A549 (cell line): ENCODE data around the gene BORCS6. TPM values are rescaled to one million over a fixed set of nuclear protein-coding genes. Genes with fewer than 3 reads are reported as not detected.

Experiments used
- ATAC-seq, 2 experiments: fragments of 200-7000 bp in 1 of 2; fragments of >200 bp in 1 of 2; cut with Nextera tagmentation in 1 of 2; cut with Tn5 transposase in 1 of 2; 3 replicates each; pipeline versions ENCODE4 v1.8.0 to v1.9.1; 2018 to 2020; ENCODE audit warnings: mild to moderate bottlenecking in 1 of 2, moderate library complexity in 1 of 2
- CTCF ChIA-PET: fragments of 300-600 bp; sonication (Branson Sonifier 250); formaldehyde crosslinking; extraction: SDS; loops from one replicate; lab custom pipeline; 2021; ENCODE audit warnings: antibody characterized with exemption, inconsistent platforms; lab: Yijun Ruan, JAX
- POLR2A ChIA-PET: fragments of 350-600 bp; formaldehyde crosslinking; extraction: SDS; loops from one replicate; lab custom pipeline; 2021; ENCODE audit warnings: antibody characterized with exemption, inconsistent platforms; lab: Yijun Ruan, JAX
- DNase-seq, 2 experiments: peaks; one replicate each; pipeline versions ENCODE4 v3.0.0 to v3.0.0-alpha.2; 2011 to 2016; ENCODE audit warnings: low read depth in 1 of 2, low spot score in 1 of 2
- FAIRE-seq: peaks from 2 replicates; lab custom pipeline; 2011; peaks lifted over from hg19 to GRCh38; lab: Jason Lieb, UNC
- H3K27ac ChIP-seq, 2 experiments: fragments of >200 bp; sonication (Bioruptor Twin); formaldehyde crosslinking; 3 replicates each; pipeline ENCODE4 v1.5.1; 2016 to 2017
- H3K4me1 ChIP-seq: fragments of >200 bp; sonication (Bioruptor Twin); formaldehyde crosslinking; 3 replicates; pipeline ENCODE4 v1.6.1; 2016
- H3K4me2 ChIP-seq: fragments of >200 bp; sonication (Bioruptor Twin); formaldehyde crosslinking; 3 replicates; pipeline ENCODE4 v1.6.1; 2016
- H3K4me3 ChIP-seq: fragments of >200 bp; sonication (Bioruptor Twin); formaldehyde crosslinking; 3 replicates; pipeline ENCODE4 v1.5.1; 2016
- H3K9me3 ChIP-seq: fragments of >200 bp; sonication (Bioruptor Twin); formaldehyde crosslinking; 3 replicates; pipeline ENCODE4 v1.6.1; 2016
- CBX2 ChIP-seq: fragments of 200-600 bp; sonication (generic); IDR thresholded peaks from 2 replicates; pipeline ENCODE4 v1.6.1; 2016; ENCODE audit warnings: low read depth, mild to moderate bottlenecking, borderline replicate concordance
- CEBPB ChIP-seq, 2 experiments: fragments of >200 bp in 1 of 2; sonication (Bioruptor Twin) in 1 of 2; formaldehyde crosslinking in 1 of 2; IDR thresholded peaks; 2 replicates each; pipeline ENCODE4 v1.6.1; 2012 to 2016
- EHF ChIP-seq: fragments of 250-450 bp; sonication (Bioruptor Pico); IDR thresholded peaks from 2 replicates; pipeline ENCODE4 v1.5.0; 2020; ENCODE audit warnings: mild to moderate bottlenecking
- EP300 ChIP-seq, 2 experiments: fragments of >200 bp; sonication (Bioruptor Twin); formaldehyde crosslinking; IDR thresholded peaks; 2 replicates in 1 of 2; 3 replicates in 1 of 2; pipeline ENCODE4 v1.6.1; 2016 to 2017
- FOXS1 ChIP-seq: fragments of 250-450 bp; sonication (Bioruptor Pico); IDR thresholded peaks from 2 replicates; pipeline ENCODE4 v1.5.0; 2020; ENCODE audit warnings: mild to moderate bottlenecking, moderate library complexity
- GATA3 ChIP-seq: IDR thresholded peaks from 2 replicates; pipeline ENCODE4 v1.6.1; 2012; ENCODE audit warnings: borderline replicate concordance
- HOXA7 ChIP-seq: fragments of 250-450 bp; sonication (Bioruptor Pico); IDR thresholded peaks from 2 replicates; pipeline ENCODE4 v1.5.0; 2020; ENCODE audit warnings: mild to moderate bottlenecking, moderate library complexity
- KDM5A ChIP-seq: fragments of 200-600 bp; sonication (generic); IDR thresholded peaks from 2 replicates; pipeline ENCODE4 v1.6.1; 2016; ENCODE audit warnings: antibody characterized with exemption, mild to moderate bottlenecking
- MAFK ChIP-seq: fragments of 450-650 bp; IDR thresholded peaks from 2 replicates; pipeline ENCODE4 v1.6.1; 2014; ENCODE audit not compliant: partially characterized antibody
- MAZ ChIP-seq: fragments of 150-350 bp; IDR thresholded peaks from 2 replicates; pipeline ENCODE4 v1.6.1; 2014; ENCODE audit warnings: antibody characterized with exemption, low read depth, low read length, borderline replicate concordance
- NFE2L2 ChIP-seq: fragments of 150-350 bp; conservative IDR thresholded peaks from 2 replicates; pipeline ENCODE4 v1.6.1; 2014; ENCODE audit warnings: low read length
- NPAS2 ChIP-seq: fragments of 250-450 bp; sonication (Bioruptor Pico); IDR thresholded peaks from 2 replicates; pipeline ENCODE4 v1.8.0; 2022; ENCODE audit warnings: mild to moderate bottlenecking, moderate library complexity, borderline replicate concordance
- NR3C1 ChIP-seq: fragments of >200 bp; sonication (Bioruptor Twin); formaldehyde crosslinking; IDR thresholded peaks from 3 replicates; pipeline ENCODE4 v1.6.1; 2017
- RAD21 ChIP-seq, 2 experiments: fragments of >200 bp in 1 of 2; sonication (Bioruptor Twin) in 1 of 2; formaldehyde crosslinking in 1 of 2; IDR thresholded peaks in 1 of 2; conservative IDR thresholded peaks in 1 of 2; 2 replicates in 1 of 2; 3 replicates in 1 of 2; pipeline ENCODE4 v1.6.1; 2012 to 2018; ENCODE audit warnings: inconsistent platforms in 1 of 2
- RNF2 ChIP-seq: fragments of 200-600 bp; sonication (generic); IDR thresholded peaks from 2 replicates; pipeline ENCODE4 v1.6.1; 2016; ENCODE audit warnings: low read depth, mild to moderate bottlenecking, antibody characterized with exemption, moderate library complexity, borderline replicate concordance
- SREBF2 ChIP-seq: fragments of 450-650 bp; IDR thresholded peaks from 2 replicates; pipeline ENCODE4 v1.6.1; 2014; ENCODE audit warnings: mild to moderate bottlenecking, moderate library complexity
- TFCP2L1 ChIP-seq: fragments of 250-450 bp; sonication (Bioruptor Pico); IDR thresholded peaks from 2 replicates; pipeline ENCODE4 v1.5.0; 2021; ENCODE audit warnings: mild to moderate bottlenecking
- ZC3H11A ChIP-seq: fragments of 450-650 bp; IDR thresholded peaks from 2 replicates; pipeline ENCODE4 v1.6.1; 2014; ENCODE audit warnings: antibody characterized with exemption, mild to moderate bottlenecking
- ZFP36 ChIP-seq: fragments of 450-650 bp; IDR thresholded peaks from 2 replicates; pipeline ENCODE4 v1.6.1; 2014; ENCODE audit warnings: borderline replicate concordance; ENCODE audit not compliant: partially characterized antibody
- ZSCAN20 ChIP-seq: fragments of 250-450 bp; sonication (Bioruptor Pico); IDR thresholded peaks from 2 replicates; pipeline ENCODE4 v1.8.0; 2022; ENCODE audit warnings: mild to moderate bottlenecking, moderate library complexity
- WGBS: methylation state at CpG from one replicate; pipeline ENCODE4 v1.1.6; 2017; ENCODE audit errors: missing lambda C conversion rate; 5-methylcytosine and 5-hydroxymethylcytosine counted together
- polyA plus RNA-seq, 4 experiments: library from polyadenylated mRNA; depleted of rRNA in 3 of 4; stranded (reverse); fragments of >200 nt; fragmentation: RNase III in 1 of 4; extraction: RNeasy Plus Mini Kit Qiagen cat#74134 plus additional on column Dnase treatment in 1 of 4; gene quantifications; 2 replicates in 3 of 4; 3 replicates in 1 of 4; pipeline ENCODE4 v1.2.3, GENCODE V29; 2011 to 2017
- TF ChIP-seq, protein P1 (sequence below): IDR thresholded peaks from 2 replicates; pipeline ENCODE4 v1.6.1; 2012; ENCODE audit warnings: low read depth, borderline replicate concordance
- TF ChIP-seq, protein P2 (sequence below): fragments of 250-450 bp; sonication (Bioruptor Pico); IDR thresholded peaks from 2 replicates; pipeline ENCODE4 v1.5.0; 2021; ENCODE audit warnings: mild to moderate bottlenecking, moderate library complexity, borderline replicate concordance

Gene BORCS6
- polyA plus RNA-seq, 2 of the 4 experiments (the other 2 are of a cell fraction), result 3.0 to 6.6 TPM

DNA sequence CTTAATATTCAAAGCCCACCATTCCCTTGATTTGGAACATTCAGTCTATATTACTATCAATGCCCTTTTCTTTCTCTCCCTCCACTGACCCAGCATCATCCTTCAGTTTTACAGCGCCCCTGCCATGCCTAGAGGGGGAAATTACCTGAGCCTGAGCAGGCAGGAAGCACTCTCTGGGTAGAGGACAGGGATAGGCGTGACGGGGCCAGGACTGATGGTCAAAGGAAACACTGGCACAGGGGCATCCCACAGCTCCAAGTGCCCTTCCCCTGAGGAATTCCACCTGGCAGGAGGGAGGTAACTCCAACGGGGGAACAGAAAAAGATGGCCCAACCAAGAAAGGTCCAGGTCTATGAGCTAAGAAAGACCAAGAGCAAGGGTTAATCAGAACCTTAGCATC, 47.9 kb upstream of the BORCS6 start:
- FAIRE-seq, result no peak
- POLR2A ChIA-PET, result interaction anchor here (0.6 kb wide), 1 partner anchor 9 kb away, joined by 3 read pairs; no protein-coding TSS in a partner anchor
- Histone ChIP-seq H3K9me3 (no peaks in the 10 kb centered on the region), H3K27ac (no peak overlapping the region), H3K4me1 (no peaks in the 10 kb centered on the region), H3K4me3 (no peak overlapping the region)
- DNase-seq, result no peak
- ATAC-seq, result no peak
- WGBS, result 89% methylated on average over 4 of the region's 4 CpGs
- TF ChIP-seq SREBF2 (no peak), RNF2 (no peak), HOXA7 (CRISPR knock-in tag) (no peak), ZFP36 (no peak), CEBPB (IDR thresholded peaks at IDR 0.05) (no peak), KDM5A (no peak)
- TF ChIP-seq, all 56 proteins: peak for 0
- no peak overlapping the region for H3K4me2 ChIP-seq
- CTCF ChIA-PET, result interaction anchor here (0.8 to 13.9 kb wide), 4 partner anchors 9 to 63 kb away, joined by 4 to 160 read pairs (median 7); partner anchors contain the start of genes CTC1 and PFAS

DNA sequence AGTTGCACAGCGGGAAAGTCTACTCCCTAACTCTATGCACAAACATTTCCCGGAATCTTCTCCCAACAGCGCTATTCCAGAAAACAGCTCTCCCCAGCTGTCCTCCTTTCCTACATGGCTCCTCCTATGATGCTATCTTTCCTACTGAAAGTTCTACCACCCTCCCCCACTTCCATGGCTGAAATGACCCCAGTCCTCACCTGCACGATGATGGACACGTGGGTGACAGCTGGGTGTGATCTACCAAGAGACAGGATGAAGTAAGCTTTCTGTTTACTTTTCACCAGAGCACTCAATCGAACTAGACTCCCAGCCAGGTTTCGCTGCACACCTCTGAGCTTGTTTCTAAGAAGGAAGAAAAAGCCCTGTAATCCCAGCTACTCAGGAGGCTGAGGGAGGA, 47.2 kb upstream of the BORCS6 start:
- ATAC-seq, result no peak
- Histone ChIP-seq H3K27ac (no peak overlapping the region), H3K4me1 (no peaks in the 10 kb centered on the region), H3K9me3 (no peaks in the 10 kb centered on the region), H3K4me2 (no peak overlapping the region), H3K4me3 (no peak overlapping the region)
- no peak for DNase-seq
- TF ChIP-seq KDM5A (no peak), NFE2L2 (no peak), ZC3H11A (no peak), FOXS1 (CRISPR knock-in tag) (no peak), MAZ (no peak), RAD21 (conservative IDR thresholded peaks at IDR 0.05 in 1 of 2, IDR thresholded peaks at IDR 0.05 in 1 of 2) (no peak), EP300 (IDR thresholded peaks at IDR 0.05) (no peak), NR3C1 (no peak)
- TF ChIP-seq, protein P1, sequence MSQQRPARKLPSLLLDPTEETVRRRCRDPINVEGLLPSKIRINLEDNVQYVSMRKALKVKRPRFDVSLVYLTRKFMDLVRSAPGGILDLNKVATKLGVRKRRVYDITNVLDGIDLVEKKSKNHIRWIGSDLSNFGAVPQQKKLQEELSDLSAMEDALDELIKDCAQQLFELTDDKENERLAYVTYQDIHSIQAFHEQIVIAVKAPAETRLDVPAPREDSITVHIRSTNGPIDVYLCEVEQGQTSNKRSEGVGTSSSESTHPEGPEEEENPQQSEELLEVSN, result no peak
- POLR2A ChIA-PET, result no interaction called here
- CTCF ChIA-PET, result interaction anchor here (1.4 to 13.9 kb wide), 3 partner anchors 10 to 12 kb away, joined by 4 to 160 read pairs (median 9); partner anchors contain the start of genes CTC1 and PFAS
- WGBS, result 75% methylated on average over 7 of the region's 7 CpGs
- no peak for FAIRE-seq

DNA sequence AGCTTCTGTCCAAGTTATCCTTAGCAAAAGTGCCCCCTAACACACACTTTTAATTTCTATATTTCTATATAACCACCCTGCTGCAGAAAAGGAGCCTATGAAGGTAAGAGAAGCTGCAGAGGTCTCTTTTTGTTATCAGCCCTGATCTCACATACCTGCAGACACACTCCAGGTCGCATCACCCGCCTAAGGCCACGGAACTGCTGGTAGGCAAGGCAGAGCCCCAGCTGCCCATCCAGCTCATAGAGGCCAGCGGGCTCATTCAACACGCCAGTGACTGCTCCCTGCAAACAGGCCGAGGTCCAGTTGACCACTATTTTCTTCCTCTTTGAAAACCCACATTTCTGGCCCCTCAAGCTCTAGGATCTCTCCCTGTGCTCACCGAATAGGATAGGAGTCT, 45.7 kb upstream of the BORCS6 start:
- H3K4me1 ChIP-seq, result no peaks in the 10 kb centered on the region
- TF ChIP-seq ZSCAN20 (CRISPR knock-in tag) (no peak), GATA3 (no peak), MAFK (no peak), EHF (CRISPR knock-in tag) (no peak), CBX2 (no peak), ZFP36 (no peak), NPAS2 (CRISPR knock-in tag) (no peak), EP300 (IDR thresholded peaks at IDR 0.05) (no peak), TFCP2L1 (CRISPR knock-in tag) (no peak)
- TF ChIP-seq, protein P2, sequence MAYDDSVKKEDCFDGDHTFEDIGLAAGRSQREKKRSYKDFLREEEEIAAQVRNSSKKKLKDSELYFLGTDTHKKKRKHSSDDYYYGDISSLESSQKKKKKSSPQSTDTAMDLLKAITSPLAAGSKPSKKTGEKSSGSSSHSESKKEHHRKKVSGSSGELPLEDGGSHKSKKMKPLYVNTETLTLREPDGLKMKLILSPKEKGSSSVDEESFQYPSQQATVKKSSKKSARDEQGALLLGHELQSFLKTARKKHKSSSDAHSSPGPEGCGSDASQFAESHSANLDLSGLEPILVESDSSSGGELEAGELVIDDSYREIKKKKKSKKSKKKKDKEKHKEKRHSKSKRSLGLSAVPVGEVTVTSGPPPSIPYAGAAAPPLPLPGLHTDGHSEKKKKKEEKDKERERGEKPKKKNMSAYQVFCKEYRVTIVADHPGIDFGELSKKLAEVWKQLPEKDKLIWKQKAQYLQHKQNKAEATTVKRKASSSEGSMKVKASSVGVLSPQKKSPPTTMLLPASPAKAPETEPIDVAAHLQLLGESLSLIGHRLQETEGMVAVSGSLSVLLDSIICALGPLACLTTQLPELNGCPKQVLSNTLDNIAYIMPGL (CRISPR knock-in tag), result no peak
- TF ChIP-seq, all 56 proteins: peak for 0
- Histone ChIP-seq H3K9me3 (no peaks in the 10 kb centered on the region), H3K4me3 (no peak overlapping the region), H3K4me2 (no peak overlapping the region), H3K27ac (no peak overlapping the region)
- WGBS, result 98% methylated on average over 7 of the region's 7 CpGs
- CTCF ChIA-PET, result interaction anchor here (0.6 to 1.6 kb wide), 9 partner anchors 9 to 162 kb away, joined by 3 to 7 read pairs (median 3); partner anchors contain the start of genes CTC1 and PFAS
- ATAC-seq (no peak), FAIRE-seq (no peak), DNase-seq (no peak)
- POLR2A ChIA-PET, result interaction anchor here (1.4 kb wide), 1 partner anchor 12 kb away, joined by 3 read pairs; no protein-coding TSS in a partner anchor
